Measurements from ENCODE around the gene IRF8.

GRCh38 chr16:85941863-85942644 is 43.1 kb downstream of the IRF8 start:
- TF ChIP-seq CTCF (IDR thresholded peaks at IDR 0.05) (no peak), ZFX (IDR thresholded peaks at IDR 0.05; ENCODE audit: borderline replicate concordance) (no peak)
